ENCODE results near the gene PES1.
"Not testable (repeated sequence)": the region's sequence is repeated elsewhere in the genome, so short reads cannot be mapped to it uniquely, and the experiment has no call there.

Gene PES1

GRCh38 chr22:30566125-30566524 is 25.6 kb downstream of the PES1 start:
- Histone ChIP-seq H3K36me3 (ENCODE audit: insufficient read depth, insufficient read length, low read length) (no peaks in the 10 kb centered on the region), H3K9me3 (ENCODE audit: insufficient read depth, low read length) (no peaks in the 10 kb centered on the region), H3K4me3 (ENCODE audit: insufficient read length, low read depth) (no peak overlapping the region), H3K9ac (ENCODE audit: insufficient read length, low read depth) (no peak overlapping the region), H3K27me3 (ENCODE audit: insufficient read depth, insufficient read length) (no peaks in the 10 kb centered on the region), H3K4me1 (ENCODE audit: insufficient read depth, insufficient read length) (peaks cover 15% of the 10 kb centered on the region)
- TF ChIP-seq SUZ12 (IDR thresholded peaks at IDR 0.05; ENCODE audit: extremely low read depth, insufficient read depth, insufficient read length) (no peak), ZNF274 (IDR thresholded peaks at IDR 0.05; ENCODE audit: low read depth, low read length) (no peak)
- no peak for DNase-seq (ENCODE audit: low read depth, low spot score)

GRCh38 chr22:30565341-30565740 is 26.4 kb downstream of the PES1 start:
- Histone ChIP-seq H3K4me1 (ENCODE audit: insufficient read depth, insufficient read length) (peaks cover 15% of the 10 kb centered on the region), H3K4me3 (ENCODE audit: insufficient read length, low read depth) (no peak overlapping the region), H3K9ac (ENCODE audit: insufficient read length, low read depth) (no peak overlapping the region), H3K27me3 (ENCODE audit: insufficient read depth, insufficient read length) (no peaks in the 10 kb centered on the region), H3K36me3 (ENCODE audit: insufficient read depth, insufficient read length, low read length) (no peaks in the 10 kb centered on the region), H3K9me3 (ENCODE audit: insufficient read depth, low read length) (no peaks in the 10 kb centered on the region)
- TF ChIP-seq ZNF274 (IDR thresholded peaks at IDR 0.05; ENCODE audit: low read depth, low read length) (no peak), YY1 (IDR thresholded peaks at IDR 0.05; ENCODE audit: insufficient read depth, insufficient read length) (no peak), SUZ12 (IDR thresholded peaks at IDR 0.05; ENCODE audit: extremely low read depth, insufficient read depth, insufficient read length) (no peak)
- no peak for DNase-seq (ENCODE audit: low read depth, low spot score)

DNA sequence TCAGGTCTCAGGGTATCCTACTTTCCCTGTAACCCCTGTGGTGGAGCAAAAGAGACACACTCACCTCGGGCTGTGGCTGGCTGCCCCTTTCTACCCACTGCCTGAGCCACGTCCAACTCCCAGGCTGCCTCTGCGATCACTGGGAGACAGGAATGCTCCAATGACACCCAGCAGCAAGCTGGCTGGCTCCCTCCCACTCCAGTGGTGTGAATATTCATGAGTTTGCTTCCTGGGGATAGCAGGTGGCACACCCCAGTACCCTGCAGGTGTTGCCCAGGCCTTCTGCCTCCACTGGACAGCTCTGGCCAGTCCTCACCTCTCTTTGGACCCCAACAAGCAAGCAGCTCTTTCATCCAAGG is 27.0 kb downstream of the PES1 start:
- Histone ChIP-seq H3K27me3 (ENCODE audit: insufficient read depth, insufficient read length) (no peaks in the 10 kb centered on the region), H3K4me1 (ENCODE audit: insufficient read depth, insufficient read length) (peaks cover 17% of the 10 kb centered on the region), H3K9ac (ENCODE audit: insufficient read length, low read depth) (no peak overlapping the region), H3K36me3 (ENCODE audit: insufficient read depth, insufficient read length, low read length) (no peaks in the 10 kb centered on the region), H3K9me3 (ENCODE audit: insufficient read depth, low read length) (no peaks in the 10 kb centered on the region), H3K4me3 (ENCODE audit: insufficient read length, low read depth) (no peak overlapping the region)
- no peak for DNase-seq (ENCODE audit: low read depth, low spot score)
- TF ChIP-seq YY1 (IDR thresholded peaks at IDR 0.05; ENCODE audit: insufficient read depth, insufficient read length) = no peak
- TF ChIP-seq ZNF274 (IDR thresholded peaks at IDR 0.05; ENCODE audit: low read depth, low read length) = no peak
- TF ChIP-seq SUZ12 (IDR thresholded peaks at IDR 0.05; ENCODE audit: extremely low read depth, insufficient read depth, insufficient read length) = no peak

DNA sequence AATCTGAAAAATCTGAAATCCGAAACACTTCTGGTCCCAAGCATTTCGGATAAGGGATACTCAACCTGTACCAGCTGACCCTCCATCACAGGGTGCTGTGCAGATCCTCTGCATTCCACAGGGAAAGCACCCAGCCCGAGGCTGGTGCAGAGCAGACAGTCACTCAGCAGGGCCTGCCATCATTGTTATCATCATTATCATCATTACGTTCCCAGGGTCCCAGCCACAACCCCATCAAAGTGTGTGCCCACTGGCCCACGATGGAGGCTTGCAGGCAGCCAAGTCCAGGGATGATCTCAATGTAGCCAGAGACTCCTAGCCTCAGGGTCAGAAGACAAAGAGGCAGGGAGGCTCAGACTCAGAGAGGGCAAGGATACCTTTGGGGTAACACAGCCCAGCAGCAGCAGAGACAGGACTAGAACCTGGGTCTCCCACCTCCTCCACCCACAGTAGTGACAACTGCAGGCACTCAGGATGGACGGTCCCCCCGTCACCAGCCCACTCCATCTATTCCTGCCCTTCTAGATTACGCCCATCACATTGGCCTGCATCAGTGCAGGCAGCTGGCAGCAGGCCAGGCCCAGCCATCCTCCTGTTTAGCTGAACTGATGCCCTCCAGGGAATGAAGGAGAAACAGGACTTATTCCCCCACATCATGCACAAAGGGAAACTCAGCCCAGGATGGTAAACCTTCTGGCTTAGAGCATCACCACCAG is 27.5 kb downstream of the PES1 start:
- no peak overlapping the region for H3K9ac ChIP-seq (ENCODE audit: insufficient read length, low read depth)
- H3K4me3 ChIP-seq (ENCODE audit: insufficient read length, low read depth) = no peak overlapping the region
- DNase-seq (ENCODE audit: low read depth, low spot score) = no peak
- no peaks in the 10 kb centered on the region for H3K27me3 ChIP-seq (ENCODE audit: insufficient read depth, insufficient read length)
- TF ChIP-seq ZNF274 (IDR thresholded peaks at IDR 0.05; ENCODE audit: low read depth, low read length) (no peak), SUZ12 (IDR thresholded peaks at IDR 0.05; ENCODE audit: extremely low read depth, insufficient read depth, insufficient read length) (no peak), YY1 (IDR thresholded peaks at IDR 0.05; ENCODE audit: insufficient read depth, insufficient read length) (no peak)
- H3K4me1 ChIP-seq (ENCODE audit: insufficient read depth, insufficient read length) = peaks cover 19% of the 10 kb centered on the region
- no peaks in the 10 kb centered on the region for H3K9me3 ChIP-seq (ENCODE audit: insufficient read depth, low read length)
- H3K36me3 ChIP-seq (ENCODE audit: insufficient read depth, insufficient read length, low read length) = no peaks in the 10 kb centered on the region

GRCh38 chr22:30562366-30562765 is 29.3 kb downstream of the PES1 start:
- H3K4me1 ChIP-seq (ENCODE audit: insufficient read depth, insufficient read length) = peaks cover 19% of the 10 kb centered on the region
- TF ChIP-seq SUZ12 (IDR thresholded peaks at IDR 0.05; ENCODE audit: extremely low read depth, insufficient read depth, insufficient read length) = no peak
- no peaks in the 10 kb centered on the region for H3K27me3 ChIP-seq (ENCODE audit: insufficient read depth, insufficient read length)
- DNase-seq (ENCODE audit: low read depth, low spot score) = no peak
- H3K9ac ChIP-seq (ENCODE audit: insufficient read length, low read depth) = no peak overlapping the region
- no peaks in the 10 kb centered on the region for H3K9me3 ChIP-seq (ENCODE audit: insufficient read depth, low read length)
- no peak overlapping the region for H3K4me3 ChIP-seq (ENCODE audit: insufficient read length, low read depth)
- H3K36me3 ChIP-seq (ENCODE audit: insufficient read depth, insufficient read length, low read length) = no peaks in the 10 kb centered on the region

DNA sequence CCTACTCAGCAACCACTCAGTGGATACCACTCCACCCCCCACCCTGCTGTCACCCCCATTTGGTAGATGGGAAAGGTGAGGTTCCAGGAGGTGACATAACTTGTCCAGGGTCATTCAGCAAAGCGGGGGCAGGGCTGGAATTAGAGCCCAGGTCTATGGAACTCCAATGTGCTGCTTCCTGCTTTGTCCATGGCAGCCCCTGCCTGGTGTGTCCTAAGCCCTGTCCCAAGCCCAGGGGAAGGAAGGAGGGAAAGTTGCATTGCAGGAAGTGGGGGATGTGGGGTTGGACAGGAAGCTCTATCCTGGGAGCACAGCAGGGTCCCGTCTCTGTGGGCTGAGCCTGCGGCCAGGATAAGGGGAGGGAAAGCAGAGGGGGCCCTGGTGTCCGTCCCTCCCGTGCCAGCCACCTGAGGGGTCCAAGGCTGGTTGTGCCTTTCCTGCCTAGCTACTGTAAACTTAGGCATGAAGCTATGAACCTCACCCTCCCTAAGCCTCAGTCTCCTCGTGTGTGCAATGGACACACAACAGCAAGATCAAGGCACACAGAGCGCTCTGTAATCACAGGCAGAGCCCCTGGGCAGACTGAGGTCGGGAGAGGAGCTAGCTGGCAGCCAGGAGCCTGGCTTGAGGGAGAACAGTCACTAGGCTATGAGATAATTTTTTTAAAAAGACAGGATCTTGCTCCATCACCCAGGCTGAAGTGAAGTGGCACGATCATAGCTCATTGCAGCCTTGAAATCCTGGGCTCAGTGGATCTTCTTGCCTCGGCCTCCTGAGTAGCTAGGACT is 30.1 kb downstream of the PES1 start:
- DNase-seq (ENCODE audit: low read depth, low spot score) = peak; percentile 30
- H3K9ac ChIP-seq (ENCODE audit: insufficient read length, low read depth) = peak overlapping the region; percentile 10
- H3K9me3 ChIP-seq (ENCODE audit: insufficient read depth, low read length) = no peaks in the 10 kb centered on the region
- no peaks in the 10 kb centered on the region for H3K36me3 ChIP-seq (ENCODE audit: insufficient read depth, insufficient read length, low read length)
- no peak overlapping the region for H3K4me3 ChIP-seq (ENCODE audit: insufficient read length, low read depth)
- no peak for TF ChIP-seq SUZ12 (IDR thresholded peaks at IDR 0.05; ENCODE audit: extremely low read depth, insufficient read depth, insufficient read length)
- no peak for TF ChIP-seq YY1 (IDR thresholded peaks at IDR 0.05; ENCODE audit: insufficient read depth, insufficient read length)
- TF ChIP-seq ZNF274 (IDR thresholded peaks at IDR 0.05; ENCODE audit: low read depth, low read length) = no peak
- H3K27me3 ChIP-seq (ENCODE audit: insufficient read depth, insufficient read length) = no peaks in the 10 kb centered on the region
- H3K4me1 ChIP-seq (ENCODE audit: insufficient read depth, insufficient read length) = peaks cover 19% of the 10 kb centered on the region

- H3K4me3 ChIP-seq (ENCODE audit: insufficient read length, low read depth); H3K36me3 ChIP-seq (ENCODE audit: insufficient read depth, insufficient read length, low read length); DNase-seq (ENCODE audit: low read depth, low spot score); H3K9ac ChIP-seq (ENCODE audit: insufficient read length, low read depth); H3K9me3 ChIP-seq (ENCODE audit: insufficient read depth, low read length); H3K27me3 ChIP-seq (ENCODE audit: insufficient read depth, insufficient read length): not testable (repeated sequence)
- H3K4me1 ChIP-seq (ENCODE audit: insufficient read depth, insufficient read length) = peaks cover 19% of the 10 kb centered on the region
Observed at GRCh38 chr22:30560643-30561202, 31.0 kb downstream of the PES1 start.

Measured in NT2/D1 (cell line).